ENCODE data around the gene PCCB. TPM values are rescaled to one million over a fixed set of nuclear protein-coding genes. Genes with fewer than 3 reads are reported as not detected.

PCCB gene
- total and polyA plus RNA-seq, 2 of the 8 experiments (the other 6 are each of a cell fraction or from before 2014, with no cell fraction given): 56.7 to 84.4 TPM

DNA sequence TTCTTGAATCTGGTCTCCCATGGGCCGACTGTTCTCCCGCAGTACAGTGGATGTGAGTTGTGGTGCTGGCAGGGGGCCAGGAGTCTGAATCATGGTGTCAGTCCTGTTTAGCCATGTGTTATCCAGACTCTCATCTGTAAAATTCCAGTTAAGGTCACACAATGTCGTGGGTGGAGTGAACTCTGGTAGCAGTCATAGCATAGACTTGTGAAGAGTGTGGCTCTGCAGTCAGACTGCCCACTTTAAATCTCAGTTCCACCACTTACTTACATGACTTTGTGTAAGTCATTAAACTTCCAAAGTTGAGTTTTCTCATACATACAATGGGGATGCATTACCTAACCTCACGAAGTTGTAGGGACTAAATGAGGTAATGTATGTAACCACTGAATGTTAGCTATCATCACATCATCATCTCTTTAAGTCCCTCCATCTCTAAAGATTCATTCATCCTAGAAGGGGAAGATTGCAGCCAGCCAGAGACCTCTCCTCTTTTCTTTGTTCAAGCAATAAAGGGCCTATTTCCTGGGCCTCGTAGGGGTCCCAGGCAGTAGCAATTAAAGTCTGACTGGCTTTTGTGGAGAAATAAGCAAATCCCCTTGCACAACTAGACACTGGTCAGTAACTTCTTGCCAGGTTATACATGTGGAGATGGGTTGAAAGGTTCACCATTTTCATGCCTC is 93.9 kb downstream of the PCCB start:
- Histone ChIP-seq H2BK5ac (ENCODE audit: low read depth, low read length) (no peak overlapping the region), H2BK15ac (ENCODE audit: low read length) (no peak overlapping the region), H3K56ac (replicated peaks; ENCODE audit: insufficient read length, low read depth, low read length) (no peak overlapping the region), H4K8ac (ENCODE audit: extremely low read depth, insufficient read depth, low read length) (no peak overlapping the region), H3K4ac (replicated peaks; ENCODE audit: insufficient read length, low read depth, low read length) (no peak overlapping the region), H2AK5ac (ENCODE audit: low read depth, low read length) (no peak overlapping the region), H3K23ac (ENCODE audit: insufficient read length) (no peak overlapping the region), H2BK12ac (ENCODE audit: low read depth, low read length) (no peak overlapping the region), H3K79me1 (ENCODE audit: low read depth, low read length) (no peaks in the 10 kb centered on the region), H4K5ac (ENCODE audit: insufficient read length, low read depth, low read length) (no peak overlapping the region), H3K23me2 (ENCODE audit: low read depth, low read length) (no peaks in the 10 kb centered on the region), H2AFZ (ENCODE audit: low read length) (no peak overlapping the region), H3K9ac (replicated peaks in 1 of 4; ENCODE audit: extremely low read depth in 1 of 4, low read depth in 3 of 4, low read length in 3 of 4) (no peak overlapping the region), H3K36me3 (ENCODE audit: control insufficient read depth in 2 of 4, insufficient read depth in 4 of 4, low read length in 3 of 4) (peaks cover 0 to 7% (median 0%) of the 10 kb centered on the region in 4 experiments; a peak in 2 of 8 replicates), H3K4me2 (ENCODE audit: insufficient read depth in 1 of 2, low read depth in 2 of 2, low read length in 2 of 2) (no peak overlapping the region), H3K14ac (ENCODE audit: insufficient read length) (no peak overlapping the region), H3K27ac (ENCODE audit: low read depth, low read length) (no peak overlapping the region), H3K79me2 (ENCODE audit: control insufficient read depth in 1 of 2, insufficient read depth in 2 of 2, low read length in 2 of 2) (no peaks in the 10 kb centered on the region), H4K91ac (replicated peaks; ENCODE audit: insufficient read length, low read length) (no peak overlapping the region), H3K18ac (ENCODE audit: extremely low read depth, low read length) (no peak overlapping the region), H3K4me3 (ENCODE audit: extremely low read depth in 1 of 4, insufficient read depth in 2 of 4, low read depth in 3 of 4, low read length in 4 of 4) (no peak overlapping the region), H3K27me3 (replicated peaks in 1 of 4; ENCODE audit: control insufficient read depth in 3 of 4, extremely low read depth in 1 of 4, insufficient read depth in 3 of 4, low read length in 3 of 4) (no peaks in the 10 kb centered on the region), H4K20me1 (replicated peaks in 1 of 2; ENCODE audit: control insufficient read depth in 1 of 2, insufficient read depth in 2 of 2, low read length in 2 of 2) (no peaks in the 10 kb centered on the region), H3K4me1 (replicated peaks in 1 of 4; ENCODE audit: control insufficient read depth in 3 of 4, insufficient read depth in 4 of 4, low read length in 3 of 4) (peaks cover 0 to 5% (median 0%) of the 10 kb centered on the region in 4 experiments; a peak in 3 of 7 replicates), H2BK120ac (replicated peaks; ENCODE audit: low read depth, low read length) (no peak overlapping the region), H3K9me3 (ENCODE audit: insufficient read depth in 2 of 2, low read depth in 1 of 2, low read length in 1 of 2) (no peaks in the 10 kb centered on the region), H2BK20ac (ENCODE audit: low read length) (no peak overlapping the region)
- POLR2A ChIA-PET (ENCODE audit: partially characterized antibody): no interaction called here
- no peak for DNase-seq (ENCODE audit: low read depth in 1 of 2, low spot score in 2 of 2)
- 92% methylated on average over 5 of the region's 5 CpGs; no CpG with 5 or more reads in 1 of the 2 experiments for WGBS, 2 experiments (ENCODE audit: extremely low coverage in 1 of 2, insufficient coverage in 1 of 2, insufficient read length in 1 of 2, insufficient replicate concordance in 2 of 2, low coverage in 1 of 2, low lambda C conversion rate in 2 of 2, missing lambda C conversion rate in 1 of 2)
- no peak for TF ChIP-seq JUN (IDR thresholded peaks at IDR 0.05; ENCODE audit: low read depth, low read length)
- TF ChIP-seq SUZ12 (IDR thresholded peaks at IDR 0.05; ENCODE audit: low read length): no peak
- no peak for TF ChIP-seq ASH2L (IDR thresholded peaks at IDR 0.05; ENCODE audit: low read length)
- TF ChIP-seq TBP (IDR thresholded peaks at IDR 0.05; ENCODE audit: low read depth, low read length): no peak
- TF ChIP-seq POLR2A (IDR thresholded peaks at IDR 0.05; ENCODE audit: control extremely low read depth in 1 of 2, low read depth in 2 of 2, low read length in 2 of 2): no peak
- no peak for TF ChIP-seq BACH1 (IDR thresholded peaks at IDR 0.05; ENCODE audit: low read length)
- FAIRE-seq: no peak
- CTCF ChIA-PET (ENCODE audit: partially characterized antibody): interaction anchor here (0.8 to 1.8 kb wide), 5 partner anchors 8 to 257 kb away, joined by 3 to 5 read pairs (median 3); no protein-coding TSS in a partner anchor
